Ishikawa (cell line): ENCODE measurements around the gene NOTO.

ENCODE experiments used
- CEBPB ChIP-seq: IDR thresholded peaks from 2 replicates; pipeline ENCODE4 v1.6.1; 2012
- NFIC ChIP-seq: IDR thresholded peaks from 2 replicates; pipeline ENCODE4 v1.6.1; 2012
- TCF12 ChIP-seq: IDR thresholded peaks from 2 replicates; pipeline ENCODE4 v1.6.1; 2012; ENCODE audit warnings: low read depth
- TF ChIP-seq, protein P1 (sequence below): IDR thresholded peaks from 2 replicates; pipeline ENCODE4 v1.6.1; 2012

DNA sequence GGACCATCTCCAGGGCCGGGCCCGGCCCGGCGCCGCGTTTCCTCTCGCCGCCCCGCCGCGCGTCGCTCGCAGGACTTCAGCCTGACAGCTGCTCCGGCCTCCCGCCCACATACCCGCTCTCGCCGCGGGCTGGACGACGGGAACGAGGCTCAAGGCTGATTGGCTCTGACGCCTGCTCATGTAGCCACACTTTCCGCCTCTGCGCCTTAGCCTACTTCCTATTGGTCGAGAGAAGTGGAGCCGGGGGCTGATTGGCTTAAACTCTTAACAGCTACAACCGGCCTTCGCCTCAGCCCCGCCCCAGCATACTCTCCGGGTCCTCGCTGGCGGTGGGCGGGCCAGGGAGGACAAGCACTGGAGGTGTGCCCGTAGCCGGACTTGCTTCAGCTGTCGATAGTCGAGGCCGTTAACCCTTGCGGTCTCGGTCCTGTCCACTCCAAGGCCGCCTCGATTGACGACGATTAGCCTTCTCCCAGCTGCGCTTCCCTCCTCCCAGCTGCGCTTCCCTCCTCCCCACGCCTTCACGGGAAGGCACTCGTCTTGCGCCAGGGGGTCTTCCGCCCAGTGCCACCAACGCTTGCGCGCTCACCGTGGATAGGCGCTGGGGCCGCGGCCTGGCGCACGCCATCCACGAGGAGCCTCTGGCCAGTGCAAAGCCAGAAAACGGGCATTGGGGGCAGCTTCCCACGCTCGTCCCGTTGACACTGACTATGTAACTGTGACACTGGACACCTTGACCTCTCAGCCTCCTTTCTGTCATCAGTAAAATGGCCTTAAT lies 31.0 kb downstream of the NOTO start, which contains the start of gene PRADC1:
- TF ChIP-seq CEBPB (no peak), TCF12 (no peak), NFIC (peak; percentile 19)
- TF ChIP-seq, protein P1, sequence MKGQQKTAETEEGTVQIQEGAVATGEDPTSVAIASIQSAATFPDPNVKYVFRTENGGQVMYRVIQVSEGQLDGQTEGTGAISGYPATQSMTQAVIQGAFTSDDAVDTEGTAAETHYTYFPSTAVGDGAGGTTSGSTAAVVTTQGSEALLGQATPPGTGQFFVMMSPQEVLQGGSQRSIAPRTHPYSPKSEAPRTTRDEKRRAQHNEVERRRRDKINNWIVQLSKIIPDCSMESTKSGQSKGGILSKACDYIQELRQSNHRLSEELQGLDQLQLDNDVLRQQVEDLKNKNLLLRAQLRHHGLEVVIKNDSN: no peak
